ENCODE results near the gene LRRC19.

Gene LRRC19

DNA sequence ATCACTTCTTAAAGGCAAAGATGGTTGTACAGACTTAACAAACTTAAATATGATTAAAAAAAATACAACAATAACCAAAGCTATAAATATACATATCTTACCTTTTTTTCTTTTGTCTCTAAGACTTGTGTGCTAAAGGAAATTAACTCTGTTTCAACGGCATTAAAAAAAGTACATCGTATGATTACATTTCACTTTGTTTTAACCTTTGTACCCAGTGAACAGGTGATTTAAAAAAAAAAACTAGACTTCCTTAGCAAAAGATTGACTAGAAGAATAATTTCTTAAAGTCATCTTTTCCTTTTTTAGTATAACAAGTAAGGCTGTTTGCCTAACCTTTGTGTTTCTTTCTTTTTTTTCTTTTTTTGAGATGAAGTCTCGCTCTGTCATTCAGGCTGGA, at the start of gene LRRC19:
TSS of gene LRRC19 (minus strand) at position 182 of the 400 bp plus-strand sequence. CDS start 5,978 bp downstream, outside the sequence.
- Histone ChIP-seq H3K4me2 (no peak within 1 kb of the TSS), H3K36me3 (ENCODE audit: insufficient read depth) (no peaks in the 10 kb centered on the region), H2AFZ (ENCODE audit: low read depth) (no peak within 1 kb of the TSS), H3K27ac (no peak within 1 kb of the TSS), H3K4me1 (ENCODE audit: low read depth, poor library complexity, severe bottlenecking) (no peaks in the 10 kb centered on the region), H3K4me3 (IDR thresholded peaks at IDR 0.05; ENCODE audit: insufficient read depth, low read depth, low read length) (no peak within 1 kb of the TSS), H3K9ac (no peak within 1 kb of the TSS), H3K27me3 (ENCODE audit: insufficient read depth, low read depth) (no peaks in the 10 kb centered on the region), H4K20me1 (ENCODE audit: insufficient read depth) (no peaks in the 10 kb centered on the region), H3K79me2 (ENCODE audit: insufficient read depth, low read depth) (no peaks in the 10 kb centered on the region)
- TF ChIP-seq CTCF (conservative IDR thresholded peaks at IDR 0.05; ENCODE audit: low read depth, low read length), result no peak

GRCh38 chr9:27054841-27055240, 49.4 kb upstream of the LRRC19 start:
- no peak overlapping the region for H2AFZ ChIP-seq (ENCODE audit: low read depth)
- no peaks in the 10 kb centered on the region for H3K4me1 ChIP-seq (ENCODE audit: low read depth, poor library complexity, severe bottlenecking)
- H3K36me3 ChIP-seq (ENCODE audit: insufficient read depth), result no peaks in the 10 kb centered on the region
- no peak overlapping the region for H3K4me3 ChIP-seq (IDR thresholded peaks at IDR 0.05; ENCODE audit: insufficient read depth, low read depth, low read length)
- TF ChIP-seq CTCF (conservative IDR thresholded peaks at IDR 0.05; ENCODE audit: low read depth, low read length), result no peak
- H3K27me3 ChIP-seq (ENCODE audit: insufficient read depth, low read depth), result no peaks in the 10 kb centered on the region
- no peak overlapping the region for H3K4me2 ChIP-seq
- no peak overlapping the region for H3K9ac ChIP-seq
- H3K79me2 ChIP-seq (ENCODE audit: insufficient read depth, low read depth), result no peaks in the 10 kb centered on the region
- no peaks in the 10 kb centered on the region for H4K20me1 ChIP-seq (ENCODE audit: insufficient read depth)
- H3K27ac ChIP-seq, result no peak overlapping the region

DNA sequence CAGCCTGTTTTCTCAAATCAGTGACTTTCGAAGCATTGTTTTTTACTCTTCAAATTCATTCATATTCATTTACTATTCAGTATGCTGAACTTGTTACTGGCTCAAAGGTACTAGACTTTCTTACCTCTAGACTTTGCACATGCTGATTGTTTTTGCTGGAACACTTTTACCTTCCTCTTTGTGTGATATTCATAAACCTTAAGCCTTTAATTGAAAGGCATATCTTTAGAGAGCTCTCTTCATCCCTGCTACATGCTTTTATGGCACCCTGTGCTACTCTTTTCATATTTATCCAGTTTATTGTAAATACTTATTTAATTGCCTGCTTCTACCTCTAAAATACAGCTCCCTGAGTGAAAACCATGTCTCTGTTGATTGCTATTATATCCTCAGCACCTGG, 48.7 kb upstream of the LRRC19 start:
- Histone ChIP-seq H4K20me1 (ENCODE audit: insufficient read depth) (no peaks in the 10 kb centered on the region), H3K4me1 (ENCODE audit: low read depth, poor library complexity, severe bottlenecking) (no peaks in the 10 kb centered on the region), H2AFZ (ENCODE audit: low read depth) (no peak overlapping the region), H3K79me2 (ENCODE audit: insufficient read depth, low read depth) (no peaks in the 10 kb centered on the region), H3K4me2 (no peak overlapping the region), H3K9ac (no peak overlapping the region), H3K36me3 (ENCODE audit: insufficient read depth) (no peaks in the 10 kb centered on the region), H3K4me3 (IDR thresholded peaks at IDR 0.05; ENCODE audit: insufficient read depth, low read depth, low read length) (no peak overlapping the region), H3K27me3 (ENCODE audit: insufficient read depth, low read depth) (no peaks in the 10 kb centered on the region), H3K27ac (no peak overlapping the region)
- TF ChIP-seq CTCF (conservative IDR thresholded peaks at IDR 0.05; ENCODE audit: low read depth, low read length), result no peak

DNA sequence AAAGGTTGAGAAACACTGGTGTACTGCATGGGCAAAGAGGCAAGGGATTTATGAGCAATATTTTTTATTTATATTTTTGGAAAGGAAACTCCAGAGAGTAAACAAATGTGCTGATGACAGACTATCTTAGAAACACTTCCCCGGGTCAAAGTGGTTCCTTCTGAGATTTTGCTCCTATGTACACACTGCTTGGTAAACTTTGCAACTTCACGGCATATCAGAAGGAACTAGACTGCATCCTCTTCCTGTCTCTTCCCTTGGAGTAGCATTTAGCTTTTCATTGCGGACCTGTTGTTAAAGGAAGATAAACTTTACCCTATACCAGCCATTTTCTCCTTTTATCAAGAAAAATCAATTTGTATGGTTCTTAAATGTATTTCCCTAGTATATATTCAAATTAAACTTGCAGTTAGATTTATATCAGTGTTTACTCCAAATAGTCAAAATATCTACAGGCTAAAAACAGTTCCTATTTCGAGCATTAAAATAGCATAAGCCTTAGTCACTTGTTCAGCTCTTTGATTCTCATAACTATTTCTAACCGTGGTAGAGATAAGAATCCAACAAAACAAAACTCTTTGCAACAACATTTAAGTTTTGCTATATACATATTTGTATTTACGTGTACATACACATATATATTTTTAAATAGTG, 48.0 kb upstream of the LRRC19 start:
- TF ChIP-seq CTCF (conservative IDR thresholded peaks at IDR 0.05; ENCODE audit: low read depth, low read length), result no peak
- no peak overlapping the region for H3K9ac ChIP-seq

More for the DNA sequence above, 48.0 kb upstream of the LRRC19 start:
- Histone ChIP-seq H4K20me1 (ENCODE audit: insufficient read depth) (no peaks in the 10 kb centered on the region), H2AFZ (ENCODE audit: low read depth) (no peak overlapping the region), H3K79me2 (ENCODE audit: insufficient read depth, low read depth) (no peaks in the 10 kb centered on the region), H3K27ac (no peak overlapping the region), H3K4me1 (ENCODE audit: low read depth, poor library complexity, severe bottlenecking) (no peaks in the 10 kb centered on the region), H3K36me3 (ENCODE audit: insufficient read depth) (no peaks in the 10 kb centered on the region), H3K4me2 (no peak overlapping the region), H3K4me3 (IDR thresholded peaks at IDR 0.05; ENCODE audit: insufficient read depth, low read depth, low read length) (no peak overlapping the region), H3K27me3 (ENCODE audit: insufficient read depth, low read depth) (no peaks in the 10 kb centered on the region)

Measured in KMS-11 (cell line).